H1 (cell line): ENCODE results near the gene SEPTIN2. TPM values are rescaled to one million over a fixed set of nuclear protein-coding genes. Genes with fewer than 3 reads are reported as not detected.

ENCODE experiments used
- CHD2 ChIP-seq: IDR thresholded peaks from 2 replicates; pipeline ENCODE4 v1.6.1; 2012; ENCODE audit warnings: low read length, improper control_type of control experiment
- EGR1 ChIP-seq: IDR thresholded peaks from 2 replicates; pipeline ENCODE4 v1.6.1; 2011; ENCODE audit warnings: low read depth, low read length, borderline replicate concordance
- GABPA ChIP-seq: IDR thresholded peaks from 2 replicates; pipeline ENCODE4 v1.6.1; 2011; ENCODE audit warnings: mild to moderate bottlenecking, low read length, moderate library complexity, borderline replicate concordance; ENCODE audit not compliant: insufficient read depth
- GTF2F1 ChIP-seq: IDR thresholded peaks from 2 replicates; pipeline ENCODE4 v1.6.1; 2012; ENCODE audit warnings: low read depth, low read length, improper control_type of control experiment, borderline replicate concordance
- HDAC6 ChIP-seq: IDR thresholded peaks from one replicate; pipeline ENCODE4 v1.7.1; 2012; ENCODE audit warnings: low read depth, mild to moderate bottlenecking, inconsistent platforms, low read length, moderate library complexity
- JUN ChIP-seq: IDR thresholded peaks from 2 replicates; pipeline ENCODE4 v1.6.1; 2011; ENCODE audit warnings: low read depth, mild to moderate bottlenecking, improper control_type of control experiment, low read length
- RAD21 ChIP-seq, 2 experiments: IDR thresholded peaks in 1 of 2; conservative IDR thresholded peaks in 1 of 2; 2 replicates each; pipeline ENCODE4 v1.6.1; 2011; ENCODE audit warnings: low read depth in 2 of 2, low read length in 2 of 2, improper control_type of control experiment in 1 of 2, inconsistent platforms in 1 of 2, mild to moderate bottlenecking in 1 of 2, moderate library complexity in 1 of 2
- TAF7 ChIP-seq: optimal IDR thresholded peaks from 2 replicates; pipeline ENCODE3; 2011; ENCODE audit warnings: low read depth, mild to moderate bottlenecking, inconsistent platforms, low read length, moderate library complexity, borderline replicate concordance
- TBP ChIP-seq: IDR thresholded peaks from 2 replicates; pipeline ENCODE4 v1.6.1; 2011; ENCODE audit warnings: low read depth, low read length, improper control_type of control experiment
- polyA plus RNA-seq, 7 experiments: library from polyadenylated mRNA; depleted of rRNA in 3 of 7; stranded (reverse) in 5 of 7; unstranded in 2 of 7; fragments of >200 nt in 5 of 7; fragments of 200-250 nt in 2 of 7; gene quantifications; 1 replicate in 5 of 7; 2 replicates in 1 of 7; 4 replicates in 1 of 7; pipeline versions ENCODE4 v1.2.1 to v1.2.3, GENCODE V29; 2011 to 2013; ENCODE audit warnings: missing spikeins in 2 of 7, mixed read lengths in 2 of 7
- total RNA-seq: library from RNA; stranded (reverse); fragmentation: NEBNext Ultra II Directional; extraction: Animal tissue kit (Norgen Biotek cat#: 25700); gene quantifications from 2 replicates; pipeline ENCODE4 v1.2.1, GENCODE V29; 2021

SEPTIN2 gene
- total and polyA plus RNA-seq, 2 of the 8 experiments (the other 6 are each of a cell fraction or from before 2014, with no cell fraction given): 392 to 650 TPM

DNA sequence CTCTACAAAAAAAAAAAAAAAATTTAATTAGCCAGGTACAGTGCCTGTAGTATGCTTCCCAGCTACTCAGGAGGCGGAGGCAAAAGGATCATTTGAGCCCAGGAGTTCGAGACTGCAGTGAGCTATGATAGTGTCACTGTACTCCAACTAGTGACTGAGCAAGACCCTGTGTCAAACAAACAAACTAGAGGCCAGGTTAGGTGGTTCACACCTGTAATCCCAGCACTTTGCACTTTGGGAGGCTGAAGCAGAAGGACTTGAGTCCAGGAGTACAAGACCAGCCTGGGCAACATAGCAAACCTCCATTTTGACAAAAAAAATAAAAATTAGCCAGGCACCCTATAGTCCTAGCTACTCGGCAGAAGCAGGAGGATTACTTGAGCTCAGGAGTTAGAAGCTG lies 13.6 kb upstream of the SEPTIN2 start (continued):
- TF ChIP-seq CHD2 (no peak), EGR1 (no peak), HDAC6 (no peak), RAD21 (IDR thresholded peaks at IDR 0.05 in 1 of 2, conservative IDR thresholded peaks at IDR 0.05 in 1 of 2; ENCODE audit: low read depth in 2 of 2, low read length in 2 of 2) (no peak), TBP (no peak), GABPA (no peak), GTF2F1 (no peak), TAF7 (no peak), JUN (no peak)
